GM18861 (cell line): ENCODE results near the gene CABS1.

Source experiments
- ATAC-seq: cut with Tn5 transposase; IDR thresholded peaks from one replicate; pipeline ENCODE4 v1.9.1; 2021; ENCODE audit not compliant: unreplicated experiment

Gene CABS1

GRCh38 chr4:70334681-70335080 lies at the start of gene CABS1:
TSS of gene CABS1 (plus strand) at chr4:70334981. CDS start at chr4:70335040, 59 bp downstream.
- ATAC-seq = no peak

- no peak for ATAC-seq
Observed at GRCh38 chr4:70288651-70289050, 46.1 kb upstream of the CABS1 start.

- no peak for ATAC-seq
Observed at GRCh38 chr4:70291341-70291740, 43.4 kb upstream of the CABS1 start.

DNA sequence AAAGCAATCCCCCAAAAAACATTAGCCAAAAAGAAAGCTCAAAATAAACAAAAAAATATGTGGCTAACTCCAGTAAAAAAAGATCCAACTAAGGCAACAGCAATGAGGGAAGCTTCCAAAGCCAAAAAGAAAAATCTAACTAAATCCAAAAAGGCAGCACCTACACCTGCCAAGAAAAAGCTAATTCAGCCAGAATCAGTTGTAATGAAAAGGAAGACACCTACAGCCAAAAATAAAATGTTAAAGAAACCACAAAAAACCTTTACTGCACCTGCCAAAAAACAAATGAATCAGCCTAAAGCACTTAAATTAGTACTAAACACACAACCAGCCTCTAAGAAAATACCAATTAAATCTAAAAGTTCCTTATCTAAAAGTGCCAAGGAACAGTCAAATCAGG lies 37.2 kb upstream of the CABS1 start:
- no peak for ATAC-seq

GRCh38 chr4:70298051-70298450 lies 36.7 kb upstream of the CABS1 start:
- no peak for ATAC-seq

- ATAC-seq = no peak
Observed at GRCh38 chr4:70299643-70300042, 35.1 kb upstream of the CABS1 start.

DNA sequence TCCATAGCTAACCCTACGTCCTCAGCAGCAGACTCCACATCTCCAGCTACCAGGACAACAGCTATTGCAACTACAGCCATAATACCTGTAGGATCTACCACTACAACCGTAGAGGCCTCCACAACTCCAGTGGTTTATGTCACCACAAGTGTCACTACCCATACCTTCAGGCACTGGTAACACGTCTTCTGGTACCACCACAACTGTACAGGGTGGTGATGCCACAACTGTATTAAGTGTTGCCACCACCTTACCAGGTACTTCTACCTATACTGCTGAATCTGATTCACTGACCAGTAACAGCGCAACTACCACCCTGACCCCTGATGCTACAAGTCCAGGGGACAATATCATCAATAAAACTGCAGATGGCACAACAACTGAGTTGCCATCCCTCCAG lies 34.6 kb upstream of the CABS1 start:
- no peak for ATAC-seq

GRCh38 chr4:70303090-70303489 lies 31.7 kb upstream of the CABS1 start:
- no peak for ATAC-seq

DNA sequence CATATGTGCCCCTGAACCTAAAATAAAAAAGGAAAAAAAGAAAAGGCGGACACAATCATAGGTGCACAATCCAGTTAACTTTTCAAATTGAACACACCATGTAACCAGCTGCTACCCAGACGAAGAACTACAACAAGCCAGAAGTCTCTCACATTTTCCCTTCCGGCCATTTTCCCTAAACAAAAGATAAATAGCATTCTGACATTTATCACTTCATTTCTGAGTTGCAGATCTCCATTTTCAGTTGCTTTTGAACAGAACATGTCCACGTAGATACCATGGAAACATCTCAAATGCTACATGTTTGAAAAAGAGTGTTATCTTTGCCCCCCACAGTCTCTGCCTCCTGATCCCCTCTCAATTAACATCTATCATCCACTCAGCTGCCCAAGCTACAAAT lies 29.2 kb upstream of the CABS1 start:
- no peak for ATAC-seq

GRCh38 chr4:70306076-70306475 lies 28.7 kb upstream of the CABS1 start:
- no peak for ATAC-seq

DNA sequence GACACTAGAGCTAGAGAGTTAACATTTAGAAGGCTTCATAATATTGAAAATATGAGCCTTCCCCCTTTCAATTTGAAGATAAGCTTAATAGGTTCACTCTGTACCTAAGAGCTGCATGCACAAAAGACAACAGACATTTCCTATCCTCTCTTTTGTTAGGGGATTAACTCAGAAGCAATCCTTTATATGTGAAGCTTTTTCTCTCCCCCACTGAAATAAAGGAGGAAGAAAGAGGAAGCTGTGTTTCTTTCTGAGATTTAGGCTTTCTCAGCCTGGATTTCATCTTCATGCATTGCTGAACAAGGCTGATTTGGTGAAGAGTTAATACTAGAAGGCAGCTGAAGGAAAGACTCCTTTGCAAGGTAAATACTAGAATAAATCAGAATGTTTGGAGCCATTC lies 21.0 kb upstream of the CABS1 start:
- no peak for ATAC-seq

- peak; percentile 91 for ATAC-seq
Observed at GRCh38 chr4:70315928-70316327, 18.9 kb upstream of the CABS1 start.

DNA sequence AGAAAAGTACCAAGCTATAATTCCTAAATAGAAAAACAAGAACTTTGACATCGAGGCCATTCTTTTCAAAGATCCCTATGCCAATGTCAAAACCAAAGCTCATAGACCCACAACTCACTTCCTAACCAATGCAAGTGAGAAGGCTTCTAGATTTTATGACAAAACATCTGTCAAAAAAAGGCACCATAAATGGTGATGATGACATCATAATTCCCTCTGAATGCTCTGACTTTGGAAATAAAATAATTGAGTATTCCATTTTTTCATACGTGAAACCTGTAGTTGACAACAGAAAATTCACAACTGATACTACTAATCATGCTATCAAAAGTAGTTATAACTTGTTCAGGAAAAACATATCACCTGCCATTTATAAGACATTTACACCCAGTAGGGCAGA lies 8.7 kb upstream of the CABS1 start:
- no peak for ATAC-seq

DNA sequence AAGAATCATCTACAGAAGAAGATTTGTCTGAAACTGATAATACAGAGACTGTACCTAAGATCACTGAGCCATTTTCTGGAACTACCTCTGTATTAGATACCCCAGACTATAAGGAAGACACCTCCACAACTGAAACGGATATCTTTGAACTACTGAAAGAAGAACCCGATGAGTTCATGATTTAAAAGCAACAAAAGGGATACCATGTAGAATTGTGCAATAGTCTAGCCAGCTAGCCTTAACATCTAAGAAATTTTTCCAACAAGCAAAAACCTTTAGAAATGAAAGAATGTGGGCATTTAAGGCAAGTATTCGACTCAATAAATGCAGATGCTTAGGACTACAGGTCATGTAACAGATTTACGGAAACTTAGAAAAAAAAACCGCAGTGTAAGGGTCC lies 1.3 kb downstream of the CABS1 start:
- no peak for ATAC-seq

DNA sequence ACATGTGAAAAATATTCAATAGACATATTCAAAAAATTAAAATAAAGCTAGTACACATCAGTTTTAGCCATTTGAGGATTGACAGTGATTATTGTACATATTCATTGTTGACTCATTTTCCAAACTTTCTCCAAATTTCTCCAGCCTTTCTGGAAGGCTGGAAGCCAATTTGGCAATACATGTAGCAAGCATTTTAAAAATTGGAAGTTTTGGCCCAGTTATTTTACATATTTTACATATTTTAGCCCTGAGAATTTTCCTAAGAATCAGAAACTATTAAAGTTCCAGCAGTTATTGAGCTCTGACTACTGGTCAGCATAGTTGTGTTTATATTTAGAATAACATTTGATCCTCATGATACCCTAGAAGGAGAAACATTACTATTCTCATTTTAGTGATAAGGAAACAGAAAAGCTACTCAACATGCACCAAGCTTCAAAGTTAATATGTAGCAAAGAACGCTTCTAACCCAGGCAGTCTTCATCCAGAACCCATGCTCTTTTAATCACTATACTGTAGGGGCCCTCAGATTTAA lies 3.2 kb downstream of the CABS1 start:
- no peak for ATAC-seq

GRCh38 chr4:70356185-70356584 lies 21.4 kb downstream of the CABS1 start:
- no peak for ATAC-seq

GRCh38 chr4:70359115-70359661 lies 24.4 kb downstream of the CABS1 start:
- no peak for ATAC-seq

GRCh38 chr4:70360460-70360859 lies 25.7 kb downstream of the CABS1 start, which contains the start of gene SMR3A:
TSS of gene SMR3A (plus strand) at chr4:70360760. CDS start at chr4:70362116, 1,356 bp downstream.
- no peak for ATAC-seq

- ATAC-seq = no peak
Observed at GRCh38 chr4:70364002-70364401, 29.2 kb downstream of the CABS1 start.

GRCh38 chr4:70365479-70365878 lies 30.7 kb downstream of the CABS1 start:
- ATAC-seq = no peak

GRCh38 chr4:70367813-70368212 lies 33.0 kb downstream of the CABS1 start:
- no peak for ATAC-seq

- ATAC-seq = no peak
Observed at GRCh38 chr4:70371987-70372386, 37.2 kb downstream of the CABS1 start.

GRCh38 chr4:70372760-70373159 lies 38.0 kb downstream of the CABS1 start:
- no peak for ATAC-seq
